A549 (cell line): ENCODE measurements around the gene SHLD1. TPM values are rescaled to one million over a fixed set of nuclear protein-coding genes. Genes with fewer than 3 reads are reported as not detected.

Experiments
- ATAC-seq, 2 experiments: fragments of 200-7000 bp in 1 of 2; fragments of >200 bp in 1 of 2; cut with Nextera tagmentation in 1 of 2; cut with Tn5 transposase in 1 of 2; 3 replicates each; pipeline versions ENCODE4 v1.8.0 to v1.9.1; 2018 to 2020; ENCODE audit warnings: mild to moderate bottlenecking in 1 of 2, moderate library complexity in 1 of 2
- CTCF ChIA-PET: fragments of 300-600 bp; sonication (Branson Sonifier 250); formaldehyde crosslinking; extraction: SDS; loops from one replicate; lab custom pipeline; 2021; ENCODE audit warnings: antibody characterized with exemption, inconsistent platforms; lab: Yijun Ruan, JAX
- POLR2A ChIA-PET: fragments of 350-600 bp; formaldehyde crosslinking; extraction: SDS; loops from one replicate; lab custom pipeline; 2021; ENCODE audit warnings: antibody characterized with exemption, inconsistent platforms; lab: Yijun Ruan, JAX
- DNase-seq, 2 experiments: peaks; one replicate each; pipeline versions ENCODE4 v3.0.0 to v3.0.0-alpha.2; 2011 to 2016; ENCODE audit warnings: low read depth in 1 of 2, low spot score in 1 of 2
- FAIRE-seq: peaks from 2 replicates; lab custom pipeline; 2011; peaks lifted over from hg19 to GRCh38; lab: Jason Lieb, UNC
- H3K27ac ChIP-seq, 2 experiments: fragments of >200 bp; sonication (Bioruptor Twin); formaldehyde crosslinking; 3 replicates each; pipeline ENCODE4 v1.5.1; 2016 to 2017
- H3K4me1 ChIP-seq: fragments of >200 bp; sonication (Bioruptor Twin); formaldehyde crosslinking; 3 replicates; pipeline ENCODE4 v1.6.1; 2016
- H3K4me2 ChIP-seq: fragments of >200 bp; sonication (Bioruptor Twin); formaldehyde crosslinking; 3 replicates; pipeline ENCODE4 v1.6.1; 2016
- H3K4me3 ChIP-seq: fragments of >200 bp; sonication (Bioruptor Twin); formaldehyde crosslinking; 3 replicates; pipeline ENCODE4 v1.5.1; 2016
- H3K9me3 ChIP-seq: fragments of >200 bp; sonication (Bioruptor Twin); formaldehyde crosslinking; 3 replicates; pipeline ENCODE4 v1.6.1; 2016
- CBX2 ChIP-seq: fragments of 200-600 bp; sonication (generic); IDR thresholded peaks from 2 replicates; pipeline ENCODE4 v1.6.1; 2016; ENCODE audit warnings: low read depth, mild to moderate bottlenecking, borderline replicate concordance
- CEBPB ChIP-seq, 2 experiments: fragments of >200 bp in 1 of 2; sonication (Bioruptor Twin) in 1 of 2; formaldehyde crosslinking in 1 of 2; IDR thresholded peaks; 2 replicates each; pipeline ENCODE4 v1.6.1; 2012 to 2016
- CHD4 ChIP-seq: fragments of 200-600 bp; sonication (generic); IDR thresholded peaks from 2 replicates; pipeline ENCODE4 v1.6.1; 2016; ENCODE audit warnings: antibody characterized with exemption, mild to moderate bottlenecking, borderline replicate concordance
- CTCF ChIP-seq: fragments of >200 bp; sonication (Bioruptor Twin); formaldehyde crosslinking; IDR thresholded peaks from 3 replicates; pipeline ENCODE4 v1.5.1; 2016
- E2F6 ChIP-seq: IDR thresholded peaks from 2 replicates; pipeline ENCODE4 v1.6.1; 2012; ENCODE audit warnings: low read depth, borderline replicate concordance
- EHF ChIP-seq: fragments of 250-450 bp; sonication (Bioruptor Pico); IDR thresholded peaks from 2 replicates; pipeline ENCODE4 v1.5.0; 2020; ENCODE audit warnings: mild to moderate bottlenecking
- EHMT2 ChIP-seq: fragments of 200-600 bp; sonication (generic); IDR thresholded peaks from 2 replicates; pipeline ENCODE4 v1.6.1; 2016; ENCODE audit warnings: antibody characterized with exemption, low read depth, mild to moderate bottlenecking, moderate library complexity
- ELK1 ChIP-seq: fragments of 150-350 bp; IDR thresholded peaks from 2 replicates; pipeline ENCODE4 v1.6.1; 2014; ENCODE audit warnings: low read depth, mild to moderate bottlenecking, low read length
- EP300 ChIP-seq, 2 experiments: fragments of >200 bp; sonication (Bioruptor Twin); formaldehyde crosslinking; IDR thresholded peaks; 2 replicates in 1 of 2; 3 replicates in 1 of 2; pipeline ENCODE4 v1.6.1; 2016 to 2017
- FOSB ChIP-seq: fragments of 250-450 bp; sonication (Bioruptor Pico); IDR thresholded peaks from 2 replicates; pipeline ENCODE4 v1.5.0; 2020; ENCODE audit warnings: mild to moderate bottlenecking, moderate library complexity
- FOXS1 ChIP-seq: fragments of 250-450 bp; sonication (Bioruptor Pico); IDR thresholded peaks from 2 replicates; pipeline ENCODE4 v1.5.0; 2020; ENCODE audit warnings: mild to moderate bottlenecking, moderate library complexity
- GATA3 ChIP-seq: IDR thresholded peaks from 2 replicates; pipeline ENCODE4 v1.6.1; 2012; ENCODE audit warnings: borderline replicate concordance
- HDAC2 ChIP-seq: fragments of 200-600 bp; sonication (generic); IDR thresholded peaks from 2 replicates; pipeline ENCODE4 v1.6.1; 2016
- HES2 ChIP-seq: fragments of >200 bp; sonication (Bioruptor Twin); formaldehyde crosslinking; IDR thresholded peaks from 2 replicates; pipeline ENCODE4 v1.6.1; 2016
- HOXB5 ChIP-seq: fragments of 250-450 bp; sonication (Bioruptor Pico); IDR thresholded peaks from 2 replicates; pipeline ENCODE4 v1.5.0; 2020; ENCODE audit warnings: mild to moderate bottlenecking, moderate library complexity
- JUN ChIP-seq, 2 experiments: fragments of >200 bp; sonication (Bioruptor Twin); formaldehyde crosslinking; IDR thresholded peaks; 2 replicates in 1 of 2; 3 replicates in 1 of 2; pipeline ENCODE4 v1.6.1; 2016 to 2017
- MAX ChIP-seq: IDR thresholded peaks from 2 replicates; pipeline ENCODE4 v1.6.1; 2012
- MYC ChIP-seq: IDR thresholded peaks from 2 replicates; pipeline ENCODE4 v1.6.1; 2012; ENCODE audit warnings: mild to moderate bottlenecking, inconsistent platforms, low read length, improper control_type of control experiment, borderline replicate concordance
- NFE2L2 ChIP-seq: fragments of 150-350 bp; conservative IDR thresholded peaks from 2 replicates; pipeline ENCODE4 v1.6.1; 2014; ENCODE audit warnings: low read length
- NR3C1 ChIP-seq: fragments of >200 bp; sonication (Bioruptor Twin); formaldehyde crosslinking; IDR thresholded peaks from 3 replicates; pipeline ENCODE4 v1.6.1; 2017
- PBX3 ChIP-seq: IDR thresholded peaks from 2 replicates; pipeline ENCODE4 v1.6.1; 2012
- POLR2A ChIP-seq: IDR thresholded peaks from 2 replicates; pipeline ENCODE4 v1.6.1; 2012; ENCODE audit warnings: mild to moderate bottlenecking, low read length
- RARB ChIP-seq: fragments of 250-450 bp; sonication (Bioruptor Pico); IDR thresholded peaks from 2 replicates; pipeline ENCODE4 v1.8.0; 2021; ENCODE audit warnings: mild to moderate bottlenecking, moderate library complexity
- REST ChIP-seq: fragments of 200-600 bp; sonication (generic); IDR thresholded peaks from 2 replicates; pipeline ENCODE4 v1.6.1; 2016; ENCODE audit warnings: antibody characterized with exemption, mild to moderate bottlenecking, moderate library complexity
- RFX5 ChIP-seq: fragments of 450-650 bp; IDR thresholded peaks from 2 replicates; pipeline ENCODE4 v1.7.1; 2014; ENCODE audit warnings: antibody characterized with exemption, mild to moderate bottlenecking, moderate library complexity
- RNF2 ChIP-seq: fragments of 200-600 bp; sonication (generic); IDR thresholded peaks from 2 replicates; pipeline ENCODE4 v1.6.1; 2016; ENCODE audit warnings: low read depth, mild to moderate bottlenecking, antibody characterized with exemption, moderate library complexity, borderline replicate concordance
- TP53 ChIP-seq: fragments of 250-450 bp; sonication (Bioruptor Pico); IDR thresholded peaks from 2 replicates; pipeline ENCODE4 v1.5.0; 2021; ENCODE audit warnings: mild to moderate bottlenecking, moderate library complexity
- ZC3H11A ChIP-seq: fragments of 450-650 bp; IDR thresholded peaks from 2 replicates; pipeline ENCODE4 v1.6.1; 2014; ENCODE audit warnings: antibody characterized with exemption, mild to moderate bottlenecking
- ZFP36 ChIP-seq: fragments of 450-650 bp; IDR thresholded peaks from 2 replicates; pipeline ENCODE4 v1.6.1; 2014; ENCODE audit warnings: borderline replicate concordance; ENCODE audit not compliant: partially characterized antibody
- WGBS: methylation state at CpG from one replicate; pipeline ENCODE4 v1.1.6; 2017; ENCODE audit errors: missing lambda C conversion rate; 5-methylcytosine and 5-hydroxymethylcytosine counted together
- polyA plus RNA-seq, 4 experiments: library from polyadenylated mRNA; depleted of rRNA in 3 of 4; stranded (reverse); fragments of >200 nt; fragmentation: RNase III in 1 of 4; extraction: RNeasy Plus Mini Kit Qiagen cat#74134 plus additional on column Dnase treatment in 1 of 4; gene quantifications; 2 replicates in 3 of 4; 3 replicates in 1 of 4; pipeline ENCODE4 v1.2.3, GENCODE V29; 2011 to 2017

Gene SHLD1
- polyA plus RNA-seq, 2 of the 4 experiments (the other 2 are of a cell fraction) = 6.5 to 18.4 TPM

GRCh38 chr20:5742041-5742440 lies 8.2 kb upstream of the SHLD1 start:
- no peak for ATAC-seq
- POLR2A ChIA-PET = no interaction called here

GRCh38 chr20:5745416-5746030 lies 4.7 kb upstream of the SHLD1 start:
- Histone ChIP-seq H3K9me3 (no peaks in the 10 kb centered on the region), H3K4me1 (peaks cover 10% of the 10 kb centered on the region), H3K4me3 (no peak overlapping the region), H3K27ac (peak overlapping the region in 1 of 2 experiments; percentile 42; a peak in 2 of 6 replicates), H3K4me2 (no peak overlapping the region)
- ChIA-PET POLR2A (no interaction called here), CTCF (interaction anchor here (0.6 to 1.1 kb wide), 2 partner anchors 139 to 176 kb away, joined by 3 read pairs; no protein-coding TSS in a partner anchor)
- FAIRE-seq (peak; percentile 54), DNase-seq (no peak)
- TF ChIP-seq POLR2A (no peak), FOXS1 (CRISPR knock-in tag) (no peak), PBX3 (no peak), CTCF (no peak), TP53 (no peak), EHF (CRISPR knock-in tag) (no peak), JUN (IDR thresholded peaks at IDR 0.05) (no peak), RARB (CRISPR knock-in tag) (no peak), HOXB5 (CRISPR knock-in tag) (no peak), ZFP36 (no peak), ELK1 (no peak), RNF2 (no peak), E2F6 (no peak), FOSB (CRISPR knock-in tag) (no peak), NFE2L2 (no peak), EHMT2 (no peak), GATA3 (no peak), MAX (no peak), CEBPB (IDR thresholded peaks at IDR 0.05) (no peak)
- TF ChIP-seq, all 56 proteins: peak for 0
- 83% methylated on average over 8 of the region's 8 CpGs for WGBS
- ATAC-seq = no peak

More at GRCh38 chr20:5742041-5742440, 8.2 kb upstream of the SHLD1 start:
- peaks cover 32% of the 10 kb centered on the region for H3K4me1 ChIP-seq
- H3K4me3 ChIP-seq = no peak overlapping the region
- WGBS = 90% methylated on average over 2 of the region's 2 CpGs
- H3K4me2 ChIP-seq = no peak overlapping the region
- no peak for DNase-seq
- H3K27ac ChIP-seq = peak overlapping the region; percentile 17 to 93; a peak in 3 of 6 replicates
- no peaks in the 10 kb centered on the region for H3K9me3 ChIP-seq
- TF ChIP-seq HDAC2 = no peak
- no peak for TF ChIP-seq REST
- TF ChIP-seq TP53 = no peak
- no peak for TF ChIP-seq MYC
- TF ChIP-seq NR3C1 = no peak
- no peak for TF ChIP-seq NFE2L2
- TF ChIP-seq RFX5 = no peak
- no peak for TF ChIP-seq ZC3H11A
- no peak for TF ChIP-seq CHD4
- no peak for TF ChIP-seq CBX2
- TF ChIP-seq EP300 (IDR thresholded peaks at IDR 0.05) = no peak
- TF ChIP-seq HES2 = no peak
- peak; percentile 13 for FAIRE-seq
- CTCF ChIA-PET = interaction anchor here (0.6 to 1.4 kb wide), 7 partner anchors 11 to 192 kb away, joined by 3 to 5 read pairs (median 3); no protein-coding TSS in a partner anchor
